ENCODE results near the gene BBIP1. TPM values are rescaled to one million over a fixed set of nuclear protein-coding genes. Genes with fewer than 3 reads are reported as not detected.

Gene BBIP1
- total and polyA plus RNA-seq, 2 experiments from 2014 or later: 14.8 to 56.5 TPM

- ATAC-seq: no peak
Measured at GRCh38 chr10:110939419-110939818, 20.4 kb upstream of the BBIP1 start.

GRCh38 chr10:110936757-110937156 is 17.8 kb upstream of the BBIP1 start:
- ATAC-seq (no peak), DNase-seq (ENCODE audit: low spot score) (no peak)
- Histone ChIP-seq H3K36me3 (ENCODE audit: insufficient read depth) (no peaks in the 10 kb centered on the region), H3K27me3 (ENCODE audit: insufficient read depth) (no peaks in the 10 kb centered on the region), H3K4me3 (no peak overlapping the region), H4K20me1 (replicated peaks; ENCODE audit: insufficient read depth) (peaks cover 19% of the 10 kb centered on the region; the same call in 1 of the 2 replicates), H2AFZ (no peak overlapping the region), H3K79me2 (replicated peaks; ENCODE audit: insufficient read depth) (peaks cover 95% of the 10 kb centered on the region), H3K27ac (ENCODE audit: low read depth) (no peak overlapping the region), H3K4me1 (ENCODE audit: insufficient read depth) (peaks cover 2% of the 10 kb centered on the region), H3K9me2 (ENCODE audit: insufficient read depth) (no peaks in the 10 kb centered on the region), H3F3A (replicated peaks; ENCODE audit: low read depth) (no peaks in the 10 kb centered on the region), H3K4me2 (no peak overlapping the region)
- Mint-ChIP-seq H3K4me3 (no peak overlapping the region), H3K27me3 (ENCODE audit: insufficient read depth, low read depth, poor library complexity) (no peaks in the 10 kb centered on the region), H3K36me3 (ENCODE audit: low read depth) (peaks cover 4% of the 10 kb centered on the region; the same call in 2 of the 3 replicates), H3K27ac (no peak overlapping the region), H3K9me3 (no peaks in the 10 kb centered on the region), H3K4me1 (peaks cover 2% of the 10 kb centered on the region; the same call in 1 of the 3 replicates)
- no peak for TF ChIP-seq ZNF462 (CRISPR knock-in tag; IDR thresholded peaks at IDR 0.05)

More at GRCh38 chr10:110939419-110939818, 20.4 kb upstream of the BBIP1 start:
- peaks cover 94% of the 10 kb centered on the region for H3K79me2 ChIP-seq (replicated peaks; ENCODE audit: insufficient read depth)
- TF ChIP-seq ZNF331 (CRISPR knock-in tag; IDR thresholded peaks at IDR 0.05; ENCODE audit: low read depth): no peak
- no peak for TF ChIP-seq POLR2AphosphoS5 (IDR thresholded peaks at IDR 0.05; ENCODE audit: low read depth)
- TF ChIP-seq EZH2phosphoT487 (IDR thresholded peaks at IDR 0.05; ENCODE audit: unreplicated experiment): no peak
- TF ChIP-seq CTCF (conservative IDR thresholded peaks at IDR 0.05; ENCODE audit: low read depth in 2 of 2): no peak
- TF ChIP-seq JUNB (IDR thresholded peaks at IDR 0.05; ENCODE audit: unreplicated experiment): no peak
- no peak for TF ChIP-seq ZNF114 (CRISPR knock-in tag; IDR thresholded peaks at IDR 0.05)
- TF ChIP-seq CREB1 (CRISPR knock-in tag; IDR thresholded peaks at IDR 0.05; ENCODE audit: low read depth): no peak
- no peak for TF ChIP-seq ETS1 (IDR thresholded peaks at IDR 0.05)
- no peak for TF ChIP-seq NANOG (IDR thresholded peaks at IDR 0.05; ENCODE audit: borderline replicate concordance)
- no peak for TF ChIP-seq EZH2 (IDR thresholded peaks at IDR 0.05; ENCODE audit: low read depth, unreplicated experiment)
- no peak overlapping the region for H3K4me2 ChIP-seq
- Mint-ChIP-seq H3K27ac (no peak overlapping the region), H3K36me3 (ENCODE audit: low read depth) (peaks cover 4% of the 10 kb centered on the region; the same call in 2 of the 3 replicates), H3K27me3 (ENCODE audit: insufficient read depth, low read depth, poor library complexity) (no peaks in the 10 kb centered on the region), H3K4me3 (no peak overlapping the region), H3K9me3 (no peaks in the 10 kb centered on the region), H3K4me1 (peaks cover 2% of the 10 kb centered on the region; the same call in 1 of the 3 replicates)
- no peak for DNase-seq (ENCODE audit: low spot score)
- no peak overlapping the region for H2AFZ ChIP-seq
- no peaks in the 10 kb centered on the region for H3K27me3 ChIP-seq (ENCODE audit: insufficient read depth)
- H3K9me2 ChIP-seq (ENCODE audit: insufficient read depth): no peaks in the 10 kb centered on the region
- no peaks in the 10 kb centered on the region for H3K4me1 ChIP-seq (ENCODE audit: insufficient read depth)
- no peaks in the 10 kb centered on the region for H3K36me3 ChIP-seq (ENCODE audit: insufficient read depth)
- no peak overlapping the region for H3K27ac ChIP-seq (ENCODE audit: low read depth)
- no peaks in the 10 kb centered on the region for H3F3A ChIP-seq (replicated peaks; ENCODE audit: low read depth)
- no peak overlapping the region for H3K4me3 ChIP-seq
- peaks cover 19% of the 10 kb centered on the region; the same call in 1 of the 2 replicates for H4K20me1 ChIP-seq (replicated peaks; ENCODE audit: insufficient read depth)

All from GM23338 (cell line).